HepG2 (cell line): ENCODE results near the gene NAA16. TPM values are rescaled to one million over a fixed set of nuclear protein-coding genes. Genes with fewer than 3 reads are reported as not detected.
A peak's percentile ranks its signal among the peaks of the same experiment; 100 is the strongest.

ENCODE experiments used
- ATF2 ChIP-seq: sonication (generic); formaldehyde crosslinking; IDR thresholded peaks from 2 replicates; pipeline ENCODE4 v1.4.0; 2020; ENCODE audit warnings: missing genetic modification reagents
- DR1 ChIP-seq: sonication (generic); formaldehyde crosslinking; IDR thresholded peaks from 2 replicates; pipeline ENCODE4 v1.8.0; 2021; ENCODE audit warnings: mild to moderate bottlenecking, missing genetic modification reagents, inconsistent platforms
- GABPB1 ChIP-seq: IDR thresholded peaks from 2 replicates; pipeline ENCODE4 v1.6.1; 2016; ENCODE audit warnings: mild to moderate bottlenecking, missing genetic modification reagents, moderate library complexity, missing compliant biosample characterization
- MED1 ChIP-seq: sonication (generic); formaldehyde crosslinking; IDR thresholded peaks from 2 replicates; pipeline ENCODE4 v1.4.0; 2020; ENCODE audit warnings: missing genetic modification reagents
- MEF2D ChIP-seq: sonication (generic); formaldehyde crosslinking; IDR thresholded peaks from 2 replicates; pipeline ENCODE4 v1.5.1; 2020; ENCODE audit warnings: mild to moderate bottlenecking, missing genetic modification reagents
- MIXL1 ChIP-seq: IDR thresholded peaks from 2 replicates; pipeline ENCODE4 v1.6.1; 2016
- NFIB ChIP-seq: sonication (generic); formaldehyde crosslinking; IDR thresholded peaks from 2 replicates; pipeline ENCODE4 v1.9.0; 2021; ENCODE audit warnings: missing genetic modification reagents, mild to moderate bottlenecking, borderline replicate concordance
- NFRKB ChIP-seq: fragments of 450-650 bp; IDR thresholded peaks from 2 replicates; pipeline ENCODE4 v1.6.1; 2017
- POLR2A ChIP-seq, 2 experiments: IDR thresholded peaks; 2 replicates each; pipeline ENCODE4 v1.6.1; 2011; ENCODE audit warnings: low read depth in 2 of 2, low read length in 2 of 2, mild to moderate bottlenecking in 1 of 2, moderate library complexity in 1 of 2; ENCODE audit not compliant: insufficient read depth in 1 of 2
- RFX3 ChIP-seq: IDR thresholded peaks from 2 replicates; pipeline ENCODE4 v1.6.1; 2016; ENCODE audit warnings: missing biosample characterization, missing genetic modification reagents
- SP1 ChIP-seq, 2 experiments: fragments of 450-650 bp in 1 of 2; sonication (generic) in 1 of 2; formaldehyde crosslinking in 1 of 2; IDR thresholded peaks; 2 replicates each; pipeline versions ENCODE4 v1.4.0 to v1.6.1; 2016 to 2020; ENCODE audit warnings: missing genetic modification reagents in 1 of 2
- SRY ChIP-seq: sonication (generic); formaldehyde crosslinking; IDR thresholded peaks from 2 replicates; pipeline ENCODE4 v1.8.0; 2022; ENCODE audit warnings: mild to moderate bottlenecking, missing genetic modification reagents
- TFDP1 ChIP-seq: IDR thresholded peaks from 2 replicates; pipeline ENCODE4 v1.6.1; 2016; ENCODE audit warnings: missing compliant biosample characterization, missing genetic modification reagents, borderline replicate concordance
- TP53 ChIP-seq: sonication (generic); formaldehyde crosslinking; conservative IDR thresholded peaks from 2 replicates; pipeline ENCODE4 v1.4.0; 2020; ENCODE audit warnings: missing genetic modification reagents
- ZC3H13 ChIP-seq: sonication (generic); formaldehyde crosslinking; IDR thresholded peaks from 2 replicates; pipeline ENCODE4 v1.8.1; 2023; ENCODE audit warnings: mild to moderate bottlenecking, missing genetic modification reagents, moderate library complexity
- ZMYM3 ChIP-seq: sonication (generic); formaldehyde crosslinking; IDR thresholded peaks from 2 replicates; pipeline ENCODE4 v1.5.1; 2020; ENCODE audit warnings: mild to moderate bottlenecking, missing genetic modification reagents
- ZNF124 ChIP-seq: sonication (generic); formaldehyde crosslinking; IDR thresholded peaks from 2 replicates; pipeline ENCODE4 v1.4.0; 2020; ENCODE audit warnings: missing genetic modification reagents
- ZNF18 ChIP-seq: sonication (generic); formaldehyde crosslinking; IDR thresholded peaks from 2 replicates; pipeline ENCODE4 v1.8.0; 2022; ENCODE audit warnings: mild to moderate bottlenecking, missing genetic modification reagents; ENCODE audit not compliant: insufficient replicate concordance
- ZNF331 ChIP-seq: sonication (generic); formaldehyde crosslinking; IDR thresholded peaks from 2 replicates; pipeline ENCODE4 v1.4.0; 2020; ENCODE audit warnings: missing genetic modification reagents
- ZNF652 ChIP-seq: IDR thresholded peaks from 2 replicates; pipeline ENCODE4 v1.6.1; 2016; ENCODE audit warnings: low read depth, borderline replicate concordance
- ZNF749 ChIP-seq: sonication (generic); formaldehyde crosslinking; IDR thresholded peaks from 2 replicates; pipeline ENCODE4 v1.8.0; 2022; ENCODE audit warnings: mild to moderate bottlenecking, missing genetic modification reagents, moderate library complexity, borderline replicate concordance
- ZNF816 ChIP-seq: sonication (generic); formaldehyde crosslinking; IDR thresholded peaks from 2 replicates; pipeline ENCODE4 v1.8.0; 2022; ENCODE audit warnings: missing genetic modification reagents, mild to moderate bottlenecking, borderline replicate concordance
- polyA plus RNA-seq, 8 experiments: library from polyadenylated mRNA; depleted of rRNA in 3 of 8; stranded (reverse) in 7 of 8; unstranded in 1 of 8; fragments of >200 nt; fragmentation: Illumina TruSeq in 4 of 8; extraction: Trizol in 4 of 8; gene quantifications; 2 replicates each; pipeline versions ENCODE4 v1.2.1 to v1.2.3, GENCODE V29; 2011 to 2016; ENCODE audit warnings: low read depth in 4 of 8, missing spikeins in 1 of 8, mixed read lengths in 1 of 8; ENCODE audit not compliant: insufficient read depth in 1 of 8
- total RNA-seq, 5 experiments: library from RNA; depleted of rRNA; stranded (reverse); fragments of >200 nt; fragmentation: Illumina TruSeq; extraction: Trizol; gene quantifications; 2 replicates each; pipeline ENCODE4 v1.2.3, GENCODE V29; 2016; ENCODE audit warnings: low read depth in 1 of 5
- TF ChIP-seq, protein P1 (sequence below): sonication (generic); formaldehyde crosslinking; IDR thresholded peaks from 2 replicates; pipeline ENCODE4 v1.5.1; 2020; ENCODE audit warnings: mild to moderate bottlenecking, missing genetic modification reagents, borderline replicate concordance
- TF ChIP-seq, protein P2 (sequence below): sonication (generic); formaldehyde crosslinking; IDR thresholded peaks from 2 replicates; pipeline ENCODE4 v1.9.0; 2021; ENCODE audit warnings: missing genetic modification reagents, borderline replicate concordance

Gene NAA16
- total and polyA plus RNA-seq, 2 of the 13 experiments (the other 11 are each of a cell fraction or from before 2014, with no cell fraction given), result 9.2 to 15.1 TPM

DNA sequence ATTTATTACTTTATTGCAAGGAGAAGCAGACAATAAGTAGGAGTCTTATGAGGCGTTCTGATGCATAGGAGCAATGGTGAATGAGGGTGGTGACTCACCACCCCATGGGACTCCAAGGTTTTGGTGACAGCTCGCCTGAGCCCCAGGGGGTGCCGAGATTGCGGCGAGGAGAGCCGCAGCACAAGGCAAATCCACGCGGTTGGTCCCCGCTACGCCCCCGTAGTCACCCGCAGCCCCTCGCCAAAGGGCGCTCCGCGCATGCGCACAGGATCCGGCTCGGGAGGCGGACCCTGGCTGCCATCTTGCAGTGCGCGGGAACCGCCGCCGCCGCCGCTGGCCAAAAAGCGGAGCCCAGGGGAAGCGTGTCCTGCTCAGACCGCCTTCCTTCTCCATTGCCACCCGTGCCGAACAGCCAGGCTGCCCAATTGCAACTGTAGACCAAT, at the start of gene NAA16 (continued):
- TF ChIP-seq, protein P1, sequence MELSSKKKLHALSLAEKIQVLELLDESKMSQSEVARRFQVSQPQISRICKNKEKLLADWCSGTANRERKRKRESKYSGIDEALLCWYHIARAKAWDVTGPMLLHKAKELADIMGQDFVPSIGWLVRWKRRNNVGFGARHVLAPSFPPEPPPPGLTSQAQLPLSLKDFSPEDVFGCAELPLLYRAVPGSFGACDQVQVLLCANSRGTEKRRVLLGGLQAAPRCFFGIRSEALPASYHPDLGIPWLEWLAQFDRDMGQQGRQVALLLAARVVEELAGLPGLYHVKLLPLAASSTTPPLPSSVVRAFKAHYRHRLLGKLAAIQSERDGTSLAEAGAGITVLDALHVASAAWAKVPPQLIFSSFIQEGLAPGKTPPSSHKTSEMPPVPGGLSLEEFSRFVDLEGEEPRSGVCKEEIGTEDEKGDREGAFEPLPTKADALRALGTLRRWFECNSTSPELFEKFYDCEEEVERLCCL, result no peak
- no peak for TF ChIP-seq MIXL1 (CRISPR knock-in tag)
- TF ChIP-seq ZNF124 (CRISPR knock-in tag), result no peak
- no peak for TF ChIP-seq ZNF816 (CRISPR knock-in tag)
- no peak for TF ChIP-seq ZNF331 (CRISPR knock-in tag)
- peak; percentile 68 to 88 for TF ChIP-seq POLR2A (IDR thresholded peaks at IDR 0.05; ENCODE audit: insufficient read depth in 1 of 2, low read depth in 2 of 2, low read length in 2 of 2)
- TF ChIP-seq ZNF18 (CRISPR knock-in tag), result no peak
- TF ChIP-seq, protein P2, sequence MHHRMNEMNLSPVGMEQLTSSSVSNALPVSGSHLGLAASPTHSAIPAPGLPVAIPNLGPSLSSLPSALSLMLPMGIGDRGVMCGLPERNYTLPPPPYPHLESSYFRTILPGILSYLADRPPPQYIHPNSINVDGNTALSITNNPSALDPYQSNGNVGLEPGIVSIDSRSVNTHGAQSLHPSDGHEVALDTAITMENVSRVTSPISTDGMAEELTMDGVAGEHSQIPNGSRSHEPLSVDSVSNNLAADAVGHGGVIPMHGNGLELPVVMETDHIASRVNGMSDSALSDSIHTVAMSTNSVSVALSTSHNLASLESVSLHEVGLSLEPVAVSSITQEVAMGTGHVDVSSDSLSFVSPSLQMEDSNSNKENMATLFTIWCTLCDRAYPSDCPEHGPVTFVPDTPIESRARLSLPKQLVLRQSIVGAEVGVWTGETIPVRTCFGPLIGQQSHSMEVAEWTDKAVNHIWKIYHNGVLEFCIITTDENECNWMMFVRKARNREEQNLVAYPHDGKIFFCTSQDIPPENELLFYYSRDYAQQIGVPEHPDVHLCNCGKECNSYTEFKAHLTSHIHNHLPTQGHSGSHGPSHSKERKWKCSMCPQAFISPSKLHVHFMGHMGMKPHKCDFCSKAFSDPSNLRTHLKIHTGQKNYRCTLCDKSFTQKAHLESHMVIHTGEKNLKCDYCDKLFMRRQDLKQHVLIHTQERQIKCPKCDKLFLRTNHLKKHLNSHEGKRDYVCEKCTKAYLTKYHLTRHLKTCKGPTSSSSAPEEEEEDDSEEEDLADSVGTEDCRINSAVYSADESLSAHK (CRISPR knock-in tag), result no peak
- no peak for TF ChIP-seq ZNF749
- peak; percentile 39; the same call in 1 of the 2 replicates for TF ChIP-seq ZMYM3 (CRISPR knock-in tag)
- no peak for TF ChIP-seq TP53
- TF ChIP-seq MEF2D (CRISPR knock-in tag), result no peak
- no peak for TF ChIP-seq SP1 (IDR thresholded peaks at IDR 0.05)
- 0 out of 2 replicates have a peak, but pooled peaks have one; percentile 11 for TF ChIP-seq SP1 (CRISPR knock-in tag; IDR thresholded peaks at IDR 0.05)
- no peak for TF ChIP-seq NFIB (CRISPR knock-in tag)
- peak; percentile 65; the same call in 1 of the 2 replicates for TF ChIP-seq DR1
- TF ChIP-seq NFRKB, result no peak
- peak; percentile 27; the same call in 1 of the 2 replicates for TF ChIP-seq ATF2 (CRISPR knock-in tag)
- TF ChIP-seq RFX3 (CRISPR knock-in tag), result no peak
- TF ChIP-seq ZNF652 (CRISPR knock-in tag), result 0 out of 2 replicates have a peak, but pooled peaks have one; percentile 25
- TF ChIP-seq ZC3H13 (CRISPR knock-in tag), result no peak
- TF ChIP-seq SRY, result 0 out of 2 replicates have a peak, but pooled peaks have one; percentile 58
- peak; percentile 88; the same call in 1 of the 2 replicates for TF ChIP-seq TFDP1 (CRISPR knock-in tag)
- TF ChIP-seq GABPB1, result peak; percentile 67; the same call in 1 of the 2 replicates
- TF ChIP-seq MED1 (CRISPR knock-in tag), result peak; percentile 42; the same call in 1 of the 2 replicates
